CD8-positive, alpha-beta memory T cell (primary cell): ENCODE measurements around the gene SCARB1. TPM values are rescaled to one million over a fixed set of nuclear protein-coding genes. Genes with fewer than 3 reads are reported as not detected.

Experiments used
- CTCF ChIA-PET: fragments of 350-600 bp; sonication (Branson Sonifier 250); formaldehyde crosslinking; loops from one replicate; lab custom pipeline; 2021; ENCODE audit warnings: antibody characterized with exemption; lab: Charles Lee
- POLR2A ChIA-PET: fragments of 350-600 bp; sonication (Branson Sonifier 250); formaldehyde crosslinking; loops from one replicate; lab custom pipeline; 2021; ENCODE audit warnings: antibody characterized with exemption; lab: Charles Lee
- DNase-seq, 5 donors: peaks; one replicate each; pipeline versions ENCODE4 v3.0.0 to v3.0.0-alpha.2; 2020 to 2022; ENCODE audit warnings: mixed read lengths in 1 of 5
- H3K27ac ChIP-seq: one replicate; pipeline ENCODE4 v1.7.0; 2013; ENCODE audit warnings: low read depth, mild to moderate bottlenecking, low read length, moderate library complexity
- H3K27me3 ChIP-seq: 2 replicates; pipeline ENCODE4 v1.7.0; 2013; ENCODE audit warnings: low read length, mild to moderate bottlenecking; ENCODE audit not compliant: insufficient read depth, poor library complexity, severe bottlenecking
- H3K36me3 ChIP-seq: 2 replicates; pipeline ENCODE4 v1.7.0; 2013; ENCODE audit warnings: mild to moderate bottlenecking, low read length, moderate library complexity; ENCODE audit not compliant: insufficient read depth
- H3K4me1 ChIP-seq: 2 replicates; pipeline ENCODE4 v1.7.0; 2013; ENCODE audit warnings: mild to moderate bottlenecking, low read length, moderate library complexity; ENCODE audit not compliant: insufficient read depth
- H3K4me3 ChIP-seq: 2 replicates; pipeline ENCODE4 v1.7.0; 2013; ENCODE audit warnings: mild to moderate bottlenecking, low read length
- H3K9me3 ChIP-seq: 2 replicates; pipeline ENCODE4 v1.7.0; 2013; ENCODE audit warnings: mild to moderate bottlenecking, low read length
- H3K27ac Mint-ChIP-seq, 8 donors: one replicate each; pipeline ENCODE4 v1.8.0; 2020 to 2021; ENCODE audit warnings: mixed read lengths in 8 of 8, mild to moderate bottlenecking in 6 of 8, inconsistent platforms in 3 of 8, moderate library complexity in 3 of 8
- H3K27me3 Mint-ChIP-seq, 2 donors: one replicate each; pipeline ENCODE4 v1.8.0; 2020 to 2021; ENCODE audit warnings: mixed read lengths in 2 of 2, mild to moderate bottlenecking in 1 of 2, moderate library complexity in 1 of 2
- H3K36me3 Mint-ChIP-seq, 3 donors: one replicate each; pipeline ENCODE4 v1.8.0; 2020 to 2021; ENCODE audit warnings: mixed read lengths in 3 of 3, inconsistent platforms in 1 of 3, mild to moderate bottlenecking in 1 of 3
- H3K4me1 Mint-ChIP-seq, 3 donors: one replicate each; pipeline ENCODE4 v1.8.0; 2020 to 2021; ENCODE audit warnings: mixed read lengths in 3 of 3, inconsistent platforms in 1 of 3, mild to moderate bottlenecking in 1 of 3
- H3K4me3 Mint-ChIP-seq, 7 donors: one replicate each; pipeline ENCODE4 v1.8.0; 2020 to 2021; ENCODE audit warnings: mixed read lengths in 7 of 7, mild to moderate bottlenecking in 6 of 7, moderate library complexity in 4 of 7, inconsistent platforms in 2 of 7
- H3K9me3 Mint-ChIP-seq, 5 donors: one replicate each; pipeline ENCODE4 v1.8.0; 2020 to 2022; ENCODE audit warnings: mixed read lengths in 5 of 5, mild to moderate bottlenecking in 3 of 5, moderate library complexity in 2 of 5, inconsistent platforms in 1 of 5
- polyA plus RNA-seq: library from polyadenylated mRNA; unstranded; fragments of 300-500 nt; fragmentation: Illumina TruSeq; gene quantifications from one replicate; pipeline ENCODE4 v1.2.3, GENCODE V29; 2021
- total RNA-seq, 2 experiments: library from RNA; stranded (reverse); gene quantifications; one replicate each; pipeline ENCODE4 v1.2.3, GENCODE V29; 2021

SCARB1 gene
- total and polyA plus RNA-seq, 3 experiments from 2014 or later, result 3.6 to 21.6 (median 20.4) TPM

DNA sequence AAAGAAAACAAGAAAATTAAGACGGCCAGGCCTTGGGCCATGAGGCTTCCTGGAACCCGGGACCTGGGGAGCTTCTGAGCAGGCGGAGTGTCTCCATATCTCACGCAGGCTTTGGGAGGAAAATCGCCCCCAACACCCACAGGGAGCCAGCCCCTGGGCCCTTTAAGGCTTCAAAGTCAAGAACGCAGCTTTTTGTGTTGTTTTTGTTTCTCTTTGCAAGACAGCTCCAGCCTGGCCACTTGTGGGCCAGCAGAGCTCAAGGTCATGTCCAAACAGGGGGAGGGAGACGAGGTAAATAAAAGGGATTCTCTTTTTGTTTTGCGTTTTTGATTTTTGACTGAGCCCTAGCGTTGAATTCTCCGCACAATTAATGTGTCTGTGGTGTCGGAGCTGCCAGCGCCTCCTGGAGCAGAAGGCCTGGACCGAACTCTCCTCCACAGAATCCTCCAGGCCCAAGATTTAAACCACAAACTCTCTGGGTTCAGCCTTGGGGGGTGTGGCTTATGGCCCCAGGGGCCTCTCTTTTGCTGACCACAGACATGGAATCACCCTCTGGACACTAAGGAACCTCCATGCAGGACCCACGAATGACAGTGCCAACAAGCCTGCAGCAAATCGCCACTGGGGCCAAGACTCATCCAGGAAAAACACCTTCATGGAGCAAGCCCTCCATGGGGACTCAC, 8.2 kb downstream of the SCARB1 start:
- no peaks in the 10 kb centered on the region for H3K9me3 ChIP-seq
- Mint-ChIP-seq H3K27me3 (peaks cover 0 to 1% of the 10 kb centered on the region in 2 donors), H3K9me3 (no peaks in the 10 kb centered on the region), H3K4me1 (peaks cover 0 to 6% (median 4%) of the 10 kb centered on the region in 3 donors), H3K36me3 (peaks cover 0 to 3% (median 0%) of the 10 kb centered on the region in 3 donors), H3K4me3 (no peak overlapping the region), H3K27ac (no peak overlapping the region)
- ChIA-PET CTCF (no interaction called here), POLR2A (no interaction called here)
- H3K36me3 ChIP-seq, result no peaks in the 10 kb centered on the region
- H3K27ac ChIP-seq, result no peak overlapping the region
- H3K27me3 ChIP-seq, result no peaks in the 10 kb centered on the region
- H3K4me1 ChIP-seq, result no peaks in the 10 kb centered on the region
- no peak for DNase-seq
- no peak overlapping the region for H3K4me3 ChIP-seq

DNA sequence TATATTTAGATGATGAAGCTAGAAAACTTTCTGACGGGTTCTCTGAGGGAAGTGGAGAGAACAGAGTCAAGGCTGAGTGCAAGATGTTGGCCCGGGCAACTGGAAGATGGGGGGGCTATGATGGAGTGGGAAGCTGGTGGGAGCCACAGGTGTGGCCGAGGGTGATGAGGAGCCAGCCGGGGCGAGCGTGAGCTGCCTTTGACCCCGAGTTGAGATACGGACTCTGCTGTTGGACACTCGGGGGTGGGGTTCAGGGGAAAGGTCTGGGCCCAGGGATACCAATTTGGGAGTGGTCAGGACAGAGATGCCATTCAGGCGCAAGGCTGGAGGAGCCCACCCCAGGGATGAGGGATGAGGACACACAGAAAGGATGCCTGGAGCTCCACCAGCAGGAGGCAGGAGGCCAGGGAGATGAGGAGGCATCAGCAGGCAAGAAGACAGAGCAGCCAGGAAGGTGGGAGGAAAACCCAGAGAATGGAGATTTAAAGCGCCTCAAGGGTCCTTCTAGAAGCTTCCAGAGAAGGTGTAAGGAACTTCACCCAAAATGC, 9.0 kb downstream of the SCARB1 start:
- no peaks in the 10 kb centered on the region for H3K27me3 ChIP-seq
- no peaks in the 10 kb centered on the region for H3K36me3 ChIP-seq
- no peaks in the 10 kb centered on the region for H3K9me3 ChIP-seq
- Mint-ChIP-seq H3K36me3 (peaks cover 0 to 3% (median 0%) of the 10 kb centered on the region in 3 donors), H3K27me3 (peaks cover 0 to 1% of the 10 kb centered on the region in 2 donors), H3K27ac (peak overlapping the region in 3 of 8 donors; percentile 14 to 43 (median 26)), H3K4me3 (no peak overlapping the region), H3K4me1 (peaks cover 0 to 6% (median 4%) of the 10 kb centered on the region in 3 donors), H3K9me3 (no peaks in the 10 kb centered on the region)
- H3K27ac ChIP-seq, result no peak overlapping the region
- no peak for DNase-seq
- CTCF ChIA-PET, result no interaction called here
- no peaks in the 10 kb centered on the region for H3K4me1 ChIP-seq
- POLR2A ChIA-PET, result interaction anchor here (0.6 kb wide), 1 partner anchor 15 kb away, joined by 3 read pairs; no protein-coding TSS in a partner anchor
- no peak overlapping the region for H3K4me3 ChIP-seq

DNA sequence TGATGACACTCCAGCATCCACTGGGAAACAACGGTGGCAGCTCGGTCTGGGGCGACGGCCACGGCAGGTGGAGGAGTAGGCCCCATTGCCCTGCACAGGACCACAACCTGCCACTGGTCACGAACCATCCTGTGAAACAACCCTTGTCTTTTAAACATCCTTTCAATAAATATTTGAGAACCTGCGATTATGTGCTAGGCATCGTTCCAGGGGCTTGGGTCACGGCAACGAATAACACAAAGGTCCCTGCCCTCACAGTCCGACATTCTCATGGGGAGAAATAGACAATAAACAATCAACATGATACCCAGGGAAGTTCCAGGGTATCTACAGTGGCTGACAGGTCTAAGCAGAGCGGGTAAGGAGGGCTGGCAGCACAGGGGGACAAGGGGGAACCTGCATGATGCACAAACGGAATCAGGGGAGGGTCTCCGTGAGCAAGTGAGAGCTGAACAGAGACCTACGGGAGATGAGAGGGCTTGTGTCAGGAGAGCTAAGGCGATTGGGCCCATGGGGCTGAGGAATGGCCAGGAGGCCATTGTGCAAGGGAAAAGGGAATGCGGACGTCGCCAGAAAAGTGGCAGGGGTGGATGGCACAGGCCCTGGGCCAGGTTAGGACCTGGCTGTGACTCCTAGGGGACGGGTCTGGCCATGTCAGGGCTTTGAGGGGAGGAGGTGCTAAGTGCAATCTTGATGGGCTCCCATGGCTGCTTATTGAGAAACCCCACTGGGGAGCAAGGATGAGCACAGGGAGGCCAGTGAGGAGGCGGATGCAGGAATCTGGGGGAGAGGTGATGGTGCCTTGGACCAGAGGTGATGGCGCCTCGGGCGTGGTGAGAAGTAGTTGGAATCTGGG, 9.7 kb downstream of the SCARB1 start:
- ChIA-PET CTCF (no interaction called here), POLR2A (interaction anchor here (0.6 kb wide), 1 partner anchor 16 kb away, joined by 3 read pairs; no protein-coding TSS in a partner anchor)
- H3K27ac ChIP-seq, result no peak overlapping the region
- Mint-ChIP-seq H3K4me3 (no peak overlapping the region), H3K4me1 (peaks cover 0 to 6% (median 4%) of the 10 kb centered on the region in 3 donors), H3K36me3 (peaks cover 0 to 3% (median 0%) of the 10 kb centered on the region in 3 donors), H3K27ac (peak overlapping the region in 1 of 8 donors; percentile 59), H3K9me3 (no peaks in the 10 kb centered on the region), H3K27me3 (peaks cover 0 to 1% of the 10 kb centered on the region in 2 donors)
- H3K27me3 ChIP-seq, result no peaks in the 10 kb centered on the region
- no peaks in the 10 kb centered on the region for H3K4me1 ChIP-seq
- no peak for DNase-seq
- no peak overlapping the region for H3K4me3 ChIP-seq
- no peaks in the 10 kb centered on the region for H3K9me3 ChIP-seq
- H3K36me3 ChIP-seq, result no peaks in the 10 kb centered on the region

- peaks cover 0 to 1% of the 10 kb centered on the region in 2 donors for H3K27me3 Mint-ChIP-seq
- no peak overlapping the region for H3K4me3 Mint-ChIP-seq
- H3K9me3 Mint-ChIP-seq, result no peaks in the 10 kb centered on the region
- ChIA-PET CTCF (no interaction called here), POLR2A (interaction anchor here (0.6 kb wide), 1 partner anchor 353 kb away, joined by 4 read pairs; no protein-coding TSS in a partner anchor)
- no peaks in the 10 kb centered on the region for H3K9me3 ChIP-seq
- H3K4me1 ChIP-seq, result no peaks in the 10 kb centered on the region
- peak overlapping the region in 2 of 8 donors; percentile 18 to 68 for H3K27ac Mint-ChIP-seq
- H3K4me3 ChIP-seq, result no peak overlapping the region
- H3K27me3 ChIP-seq, result no peaks in the 10 kb centered on the region
- no peaks in the 10 kb centered on the region for H3K36me3 ChIP-seq
- no peak for DNase-seq
- H3K36me3 Mint-ChIP-seq, result peaks cover 0 to 3% (median 0%) of the 10 kb centered on the region in 3 donors
- no peak overlapping the region for H3K27ac ChIP-seq
- H3K4me1 Mint-ChIP-seq, result peaks cover 0 to 6% (median 4%) of the 10 kb centered on the region in 3 donors
These were observed 10.7 kb downstream of the SCARB1 start for GRCh38 chr12:124852911-124853427.

DNA sequence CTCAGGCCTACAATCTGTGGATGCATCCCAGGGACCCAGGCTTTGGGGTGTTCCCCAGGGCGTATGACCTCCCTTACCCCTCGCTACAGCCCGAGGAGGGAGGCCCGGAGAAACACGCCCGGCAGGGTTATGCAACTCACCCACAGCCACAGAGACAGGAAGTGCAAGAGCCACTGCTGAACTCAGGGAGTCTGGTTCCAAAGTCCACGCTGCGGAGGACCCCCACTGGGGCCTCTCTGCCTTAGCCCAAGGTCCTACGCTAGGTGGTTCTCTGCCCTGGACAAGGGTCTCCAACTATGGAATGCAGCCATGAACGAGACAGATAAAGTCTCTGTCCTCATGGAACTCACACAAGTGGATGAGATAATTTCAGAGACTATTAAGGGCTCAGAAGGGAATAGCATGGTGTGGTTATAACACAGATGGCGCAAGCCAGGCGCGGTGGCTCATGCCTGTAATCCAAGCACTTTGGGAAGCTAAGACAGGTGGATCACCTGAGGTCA, 11.3 kb downstream of the SCARB1 start:
- peak overlapping the region in 1 of 8 donors; percentile 18 for H3K27ac Mint-ChIP-seq

DNA sequence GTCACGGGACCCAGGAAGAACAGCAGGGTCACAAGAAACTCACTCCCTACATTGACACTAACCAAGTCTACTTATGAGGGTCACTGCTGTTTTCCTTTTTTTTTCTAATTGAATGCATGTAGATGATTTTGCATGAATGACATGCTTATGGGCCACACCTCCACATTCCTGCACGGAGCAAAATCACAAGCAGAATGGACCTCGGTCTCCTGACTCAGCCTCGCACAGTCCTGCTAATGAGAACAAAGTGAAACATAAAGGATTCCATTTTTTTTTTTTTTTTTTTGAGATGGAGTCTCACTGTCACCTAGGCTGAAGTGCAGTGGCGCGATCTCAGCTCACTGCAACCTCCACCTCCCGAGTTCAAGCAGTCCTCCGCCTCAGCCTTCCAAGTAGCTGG, 12.3 kb downstream of the SCARB1 start:
- Histone ChIP-seq H3K27me3 (no peaks in the 10 kb centered on the region), H3K36me3 (no peaks in the 10 kb centered on the region), H3K4me1 (no peaks in the 10 kb centered on the region), H3K27ac (no peak overlapping the region), H3K4me3 (no peak overlapping the region), H3K9me3 (no peaks in the 10 kb centered on the region)
- Mint-ChIP-seq H3K4me3 (no peak overlapping the region), H3K9me3 (no peaks in the 10 kb centered on the region), H3K36me3 (peaks cover 0 to 3% (median 0%) of the 10 kb centered on the region in 3 donors), H3K4me1 (peaks cover 0 to 6% (median 4%) of the 10 kb centered on the region in 3 donors), H3K27me3 (peaks cover 0 to 1% of the 10 kb centered on the region in 2 donors), H3K27ac (no peak overlapping the region)
- ChIA-PET CTCF (no interaction called here), POLR2A (no interaction called here)
- no peak for DNase-seq

More for the DNA sequence above, 11.3 kb downstream of the SCARB1 start:
- ChIA-PET POLR2A (no interaction called here), CTCF (no interaction called here)
- H3K9me3 Mint-ChIP-seq, result no peaks in the 10 kb centered on the region
- Histone ChIP-seq H3K4me3 (no peak overlapping the region), H3K36me3 (no peaks in the 10 kb centered on the region), H3K4me1 (no peaks in the 10 kb centered on the region), H3K27ac (no peak overlapping the region), H3K9me3 (no peaks in the 10 kb centered on the region), H3K27me3 (no peaks in the 10 kb centered on the region)
- DNase-seq, result no peak
- H3K36me3 Mint-ChIP-seq, result peaks cover 0 to 3% (median 0%) of the 10 kb centered on the region in 3 donors
- peaks cover 0 to 6% (median 4%) of the 10 kb centered on the region in 3 donors for H3K4me1 Mint-ChIP-seq
- no peak overlapping the region for H3K4me3 Mint-ChIP-seq
- H3K27me3 Mint-ChIP-seq, result peaks cover 0 to 1% of the 10 kb centered on the region in 2 donors

GRCh38 chr12:124849382-124849781, 14.3 kb downstream of the SCARB1 start:
- Mint-ChIP-seq H3K9me3 (no peaks in the 10 kb centered on the region), H3K27ac (no peak overlapping the region), H3K36me3 (peaks cover 0 to 3% (median 0%) of the 10 kb centered on the region in 3 donors), H3K4me1 (peaks cover 0 to 6% (median 4%) of the 10 kb centered on the region in 3 donors), H3K27me3 (no peaks in the 10 kb centered on the region), H3K4me3 (no peak overlapping the region)
- Histone ChIP-seq H3K4me3 (no peak overlapping the region), H3K36me3 (no peaks in the 10 kb centered on the region), H3K4me1 (no peaks in the 10 kb centered on the region), H3K9me3 (no peaks in the 10 kb centered on the region), H3K27me3 (no peaks in the 10 kb centered on the region), H3K27ac (no peak overlapping the region)
- ChIA-PET CTCF (no interaction called here), POLR2A (no interaction called here)
- no peak for DNase-seq
